Measurements from ENCODE around the gene XCL1.

GRCh38 chr1:168572633-168573032 is 3.8 kb upstream of the XCL1 start:
- TF ChIP-seq CTCF (CRISPR knock-in tag; IDR thresholded peaks at IDR 0.05) (no peak), CHD2 (IDR thresholded peaks at IDR 0.05; ENCODE audit: low read depth, low read length) (no peak), HNRNPLL (IDR thresholded peaks at IDR 0.05; ENCODE audit: low read depth, low read length, poor library complexity, severe bottlenecking) (no peak), KDM4B (CRISPR knock-in tag; IDR thresholded peaks at IDR 0.05) (no peak), MIER3 (CRISPR knock-in tag; IDR thresholded peaks at IDR 0.05; ENCODE audit: borderline replicate concordance) (no peak), KLF13 (CRISPR knock-in tag; IDR thresholded peaks at IDR 0.05) (no peak), TAF1 (CRISPR knock-in tag; IDR thresholded peaks at IDR 0.05) (no peak), PCBP1 (IDR thresholded peaks at IDR 0.05; ENCODE audit: borderline replicate concordance, low read depth, low read length) (no peak), TCF7 (IDR thresholded peaks at IDR 0.05; ENCODE audit: low read depth) (no peak), ATF3 (CRISPR knock-in tag; IDR thresholded peaks at IDR 0.05) (no peak), ZBTB44 (CRISPR knock-in tag; IDR thresholded peaks at IDR 0.05) (no peak)
